HCT116 (cell line): ENCODE data around the gene GNRHR. TPM values are rescaled to one million over a fixed set of nuclear protein-coding genes. Genes with fewer than 3 reads are reported as not detected.
A peak's percentile ranks its signal among the peaks of the same experiment; 100 is the strongest.

Experiments used
- ATAC-seq: fragments of 200-7000 bp; cut with Tn5 transposase; 2 replicates; pipeline ENCODE4 v1.9.1; 2020; ENCODE audit warnings: mild to moderate bottlenecking, moderate library complexity
- BruUV-seq: library from RNA; stranded (reverse); fragments of 400-500 nt; replicated peaks from 2 replicates; lab custom pipeline; 2021; lab: Mats Ljungman, UMichigan
- CTCF ChIA-PET: fragments of 300-600 bp; sonication (Branson Sonifier 250); formaldehyde crosslinking; loops from one replicate; lab custom pipeline; 2021; ENCODE audit warnings: antibody characterized with exemption; lab: Charles Lee
- POLR2A ChIA-PET: fragments of 300-600, 350-600 bp; sonication (Branson Sonifier 250); formaldehyde crosslinking; loops from one replicate; lab custom pipeline; 2021; ENCODE audit warnings: antibody characterized with exemption; lab: Charles Lee
- RAD21 ChIA-PET, 2 experiments: fragments of 300-600 bp; sonication (Branson Sonifier 250); formaldehyde crosslinking; loops; one replicate each; lab custom pipeline; 2023; ENCODE audit warnings: low total read pairs in 2 of 2; ENCODE audit not compliant: uncharacterized antibody in 2 of 2, unreplicated experiment in 2 of 2, low non-redundant PET in 1 of 2; lab: Charles Lee
- DNase-seq: peaks from one replicate; pipeline ENCODE4 v3.0.0-alpha.2; 2010; ENCODE audit warnings: low read depth, low spot score
- H2AFZ ChIP-seq: fragments of 200-600 bp; shearing (Covaris generic), sonication (generic); 2 replicates; pipeline ENCODE4 v1.6.1; 2017; ENCODE audit warnings: low read depth, mixed run types, mixed read lengths, antibody characterized with exemption, low read length; ENCODE audit not compliant: poor library complexity, severe bottlenecking
- H3K27ac ChIP-seq: 2 replicates; pipeline ENCODE4 v1.5.1; 2012; ENCODE audit warnings: low read depth, low read length
- H3K27me3 ChIP-seq: fragments of 200-600 bp; sonication (generic); 2 replicates; pipeline ENCODE4 v1.6.1; 2016; ENCODE audit warnings: mixed run types, low read length, mixed read lengths; ENCODE audit not compliant: insufficient read depth
- H3K36me3 ChIP-seq, 2 experiments: fragments of 200-500 bp in 1 of 2; fragments of 200-600 bp in 1 of 2; sonication (Bioruptor generic) in 1 of 2; sonication (generic) in 1 of 2; 2 replicates each; pipeline versions ENCODE4 v1.5.1 to v1.6.1; 2014 to 2016; ENCODE audit warnings: low read length in 2 of 2, inconsistent platforms in 1 of 2, mixed read lengths in 1 of 2, mixed run types in 1 of 2; ENCODE audit not compliant: insufficient read depth in 2 of 2, control insufficient read depth in 1 of 2
- H3K4me1 ChIP-seq, 2 experiments: fragments of 200-600 bp in 1 of 2; sonication (generic) in 1 of 2; 2 replicates each; pipeline versions ENCODE4 v1.5.1 to v1.6.1; 2012 to 2017; ENCODE audit warnings: low read length in 2 of 2, inconsistent platforms in 1 of 2, mild to moderate bottlenecking in 1 of 2, mixed read lengths in 1 of 2, mixed run types in 1 of 2, moderate library complexity in 1 of 2; ENCODE audit not compliant: insufficient read depth in 2 of 2, control insufficient read depth in 1 of 2
- H3K4me2 ChIP-seq: fragments of 200-600 bp; sonication (generic); 2 replicates; pipeline ENCODE4 v1.6.1; 2017; ENCODE audit warnings: mixed run types, low read length, mixed read lengths
- H3K4me3 ChIP-seq, 2 experiments: fragments of 200-600 bp in 1 of 2; sonication (generic) in 1 of 2; replicated peaks in 1 of 2; 2 replicates each; pipeline ENCODE4 v1.5.1; 2011 to 2016; ENCODE audit warnings: low read length in 2 of 2, control low read depth in 1 of 2, low read depth in 1 of 2, mild to moderate bottlenecking in 1 of 2, mixed read lengths in 1 of 2, mixed run types in 1 of 2
- H3K79me2 ChIP-seq: fragments of 200-600 bp; sonication (generic); 2 replicates; pipeline ENCODE4 v1.6.1; 2017; ENCODE audit warnings: mild to moderate bottlenecking, mixed run types, low read length, moderate library complexity, mixed read lengths; ENCODE audit not compliant: insufficient read depth
- H3K9ac ChIP-seq: fragments of 200-600 bp; sonication (generic); 2 replicates; pipeline ENCODE4 v1.6.1; 2016; ENCODE audit warnings: low read length, mixed read lengths
- H3K9me2 ChIP-seq: fragments of 200-600 bp; sonication (generic), shearing (Covaris generic); 2 replicates; pipeline ENCODE4 v1.6.1; 2017; ENCODE audit warnings: mixed run types, mild to moderate bottlenecking, moderate library complexity; ENCODE audit not compliant: insufficient read depth
- H3K9me3 ChIP-seq, 2 experiments: fragments of 200-500 bp in 1 of 2; fragments of 200-600 bp in 1 of 2; sonication (Bioruptor generic) in 1 of 2; sonication (generic) in 1 of 2; 2 replicates each; pipeline ENCODE4 v1.6.1; 2014 to 2017; ENCODE audit warnings: low read length in 2 of 2, mixed read lengths in 2 of 2, inconsistent platforms in 1 of 2, low read depth in 1 of 2, mild to moderate bottlenecking in 1 of 2, mixed run types in 1 of 2, moderate library complexity in 1 of 2; ENCODE audit not compliant: control insufficient read depth in 1 of 2, insufficient read depth in 1 of 2
- H4K20me1 ChIP-seq: fragments of 200-600 bp; sonication (generic), shearing (Covaris generic); 2 replicates; pipeline ENCODE4 v1.6.1; 2017; ENCODE audit warnings: mixed run types, mild to moderate bottlenecking, moderate library complexity; ENCODE audit not compliant: insufficient read depth
- CEBPB ChIP-seq: IDR thresholded peaks from 2 replicates; pipeline ENCODE4 v1.6.1; 2012; ENCODE audit warnings: low read depth
- CTCF ChIP-seq, 3 experiments: fragments of 200-600 bp in 1 of 3; sonication (generic) in 1 of 3; IDR thresholded peaks in 2 of 3; conservative IDR thresholded peaks in 1 of 3; 2 replicates each; pipeline ENCODE4 v1.5.1; 2012 to 2017; ENCODE audit warnings: low read depth in 2 of 3, low read length in 2 of 3, antibody characterized with exemption in 1 of 3, borderline replicate concordance in 1 of 3, control low read depth in 1 of 3, mild to moderate bottlenecking in 1 of 3, mixed read lengths in 1 of 3, mixed run types in 1 of 3, moderate library complexity in 1 of 3; ENCODE audit not compliant: insufficient read depth in 1 of 3
- ELF1 ChIP-seq: IDR thresholded peaks from 2 replicates; pipeline ENCODE4 v1.6.1; 2012; ENCODE audit warnings: low read depth, borderline replicate concordance
- JUND ChIP-seq: IDR thresholded peaks from 2 replicates; pipeline ENCODE4 v1.6.1; 2012
- RAD21 ChIP-seq: IDR thresholded peaks from 2 replicates; pipeline ENCODE4 v1.6.1; 2012; ENCODE audit warnings: low read depth, mild to moderate bottlenecking
- SP1 ChIP-seq: IDR thresholded peaks from 2 replicates; pipeline ENCODE4 v1.6.1; 2012; ENCODE audit warnings: low read depth
- TCF7L2 ChIP-seq: IDR thresholded peaks from 2 replicates; pipeline ENCODE4 v1.7.0; 2011; ENCODE audit warnings: borderline replicate concordance, inconsistent platforms; ENCODE audit not compliant: insufficient read depth, insufficient read length; ENCODE audit errors: extremely low read depth
- ZBTB33 ChIP-seq: IDR thresholded peaks from 2 replicates; pipeline ENCODE4 v1.6.1; 2011; ENCODE audit warnings: mild to moderate bottlenecking, low read length, moderate library complexity; ENCODE audit not compliant: insufficient replicate concordance; ENCODE audit errors: extremely low read depth
- intact Hi-C: fragments of 100-400 bp; cut with micrococcal nuclease; formaldehyde crosslinking; loops from 2 replicates; pipeline ENCODE4 v1.10.0; 2022
- total RNA-seq: library from RNA; stranded (reverse); gene quantifications from one replicate; pipeline ENCODE4 v1.2.1, GENCODE V29; 2021; ENCODE audit not compliant: unreplicated experiment

Gene GNRHR
- total RNA-seq, 1 experiment from 2014 or later, result not detected

DNA sequence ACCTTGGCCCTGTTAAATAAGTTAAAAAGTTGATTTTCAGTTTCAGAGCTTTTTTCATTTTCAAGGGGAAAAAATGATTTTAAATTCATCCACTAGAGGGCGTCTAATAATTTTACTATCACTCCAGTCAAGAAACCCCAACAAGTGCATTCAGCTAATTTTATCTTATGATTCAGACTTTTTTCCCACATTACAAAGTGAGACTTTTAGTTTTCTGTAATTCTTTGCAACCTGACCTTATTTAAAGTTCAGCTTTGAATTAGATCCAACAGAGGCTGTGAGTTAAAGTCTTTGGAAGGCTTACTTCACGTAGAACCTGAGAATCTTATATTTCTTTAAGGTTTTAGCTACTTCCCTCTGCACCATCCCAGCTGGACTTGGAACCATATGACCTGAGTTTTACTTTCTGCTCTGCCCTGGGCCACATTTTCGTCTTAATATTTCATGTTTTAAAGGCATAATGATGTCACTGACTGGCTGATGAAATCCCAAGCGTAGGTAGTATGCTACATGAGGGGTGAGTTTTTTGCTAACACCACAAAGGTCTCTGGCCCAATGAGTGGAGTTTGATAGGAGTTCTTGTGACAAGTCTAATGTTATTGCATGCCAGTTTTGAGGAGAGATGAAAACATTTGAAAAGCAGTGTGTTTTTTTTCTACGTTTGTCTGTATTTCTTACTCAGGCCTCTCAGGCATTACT is 7.2 kb downstream of the GNRHR start:
- no peak overlapping the region for H3K4me3 ChIP-seq
- no peak overlapping the region for H3K4me2 ChIP-seq
- POLR2A ChIA-PET, result no interaction called here
- no peaks in the 10 kb centered on the region for H3K27me3 ChIP-seq
- no peaks in the 10 kb centered on the region for H3K4me1 ChIP-seq
- BruUV-seq, result no TSS peak
- H3K9me3 ChIP-seq, result no peaks in the 10 kb centered on the region
- no peak overlapping the region for H3K27ac ChIP-seq
- no peak overlapping the region for H2AFZ ChIP-seq
- TF ChIP-seq CTCF (IDR thresholded peaks at IDR 0.05 in 2 of 3, conservative IDR thresholded peaks at IDR 0.05 in 1 of 3; ENCODE audit: borderline replicate concordance in 1 of 3, insufficient read depth in 1 of 3, low read depth in 2 of 3, low read length in 2 of 3) (peak; percentile 30 to 59 (median 33); a peak in 5 of 6 replicates), SP1 (no peak), JUND (no peak), ZBTB33 (no peak), TCF7L2 (no peak), RAD21 (peak; percentile 31; the same call in 1 of the 2 replicates), ELF1 (no peak), CEBPB (no peak)
- TF ChIP-seq, all 23 proteins: peak for 2
- intact Hi-C loops, result loop anchor here (10.0 kb wide), 1 partner anchor 428 kb away; no protein-coding TSS in a partner anchor
- DNase-seq, result peak; percentile 37
- no peak for ATAC-seq
- ChIA-PET CTCF (interaction anchor here (0.6 to 3.6 kb wide), 25 partner anchors 9 to 429 kb away, joined by 3 to 22 read pairs (median 4); partner anchors contain the start of gene UBA6), RAD21 (no interaction called here)
- Histone ChIP-seq H3K9me2 (no peaks in the 10 kb centered on the region), H3K79me2 (no peaks in the 10 kb centered on the region), H3K36me3 (no peaks in the 10 kb centered on the region), H3K9ac (no peak overlapping the region), H4K20me1 (no peaks in the 10 kb centered on the region)
